B cell (primary cell): ENCODE results near the gene PAK6. TPM values are rescaled to one million over a fixed set of nuclear protein-coding genes. Genes with fewer than 3 reads are reported as not detected.

Experiments used
- ATAC-seq: fragments of 200-7000 bp; cut with Tn5 transposase; one replicate; pipeline ENCODE4 v1.10.0; 2021; ENCODE audit warnings: low read depth, mild to moderate bottlenecking, moderate number of reproducible peaks, moderate library complexity
- CTCF ChIA-PET: fragments of 350-600 bp; sonication (Branson Sonifier 250); formaldehyde crosslinking; loops from one replicate; lab custom pipeline; 2021; ENCODE audit warnings: antibody characterized with exemption, inconsistent platforms; lab: Charles Lee
- POLR2A ChIA-PET: fragments of 350-600 bp; sonication (Branson Sonifier 250); formaldehyde crosslinking; loops from one replicate; lab custom pipeline; 2021; ENCODE audit warnings: antibody characterized with exemption; lab: Charles Lee
- DNase-seq: peaks from one replicate; pipeline ENCODE4 v3.0.0; 2013
- H2AFZ ChIP-seq: 2 replicates; pipeline ENCODE4 v1.6.1; 2012; ENCODE audit warnings: mild to moderate bottlenecking, low read depth, low read length; ENCODE audit not compliant: insufficient read depth, poor library complexity, severe bottlenecking
- H3K27ac ChIP-seq, 2 donors: 1 replicate in 1 of 2; 2 replicates in 1 of 2; pipeline ENCODE4 v1.5.1; 2012 to 2013; ENCODE audit warnings: low read length in 2 of 2, mild to moderate bottlenecking in 2 of 2, moderate library complexity in 1 of 2
- H3K27me3 ChIP-seq, 4 experiments: fragments of 200-600 bp in 1 of 4; sonication (generic) in 1 of 4; replicated peaks in 1 of 4; 1 replicate in 2 of 4; 2 replicates in 2 of 4; pipeline versions ENCODE4 v1.6.1 to v1.7.0; 2013 to 2016; ENCODE audit warnings: low read length in 3 of 4, mild to moderate bottlenecking in 2 of 4, mixed read lengths in 1 of 4, moderate library complexity in 1 of 4; ENCODE audit not compliant: insufficient read depth in 4 of 4, control insufficient read depth in 3 of 4; ENCODE audit errors: control extremely low read depth in 1 of 4
- H3K36me3 ChIP-seq, 2 experiments: replicated peaks in 1 of 2; 1 replicate in 1 of 2; 2 replicates in 1 of 2; pipeline versions ENCODE4 v1.6.1 to v1.7.1; 2013; ENCODE audit warnings: low read length in 1 of 2; ENCODE audit not compliant: insufficient read depth in 2 of 2, control insufficient read depth in 1 of 2; ENCODE audit errors: control extremely low read depth in 1 of 2, extremely low read depth in 1 of 2
- H3K4me1 ChIP-seq, 2 donors: fragments of 200-600 bp in 1 of 2; sonication (generic) in 1 of 2; 1 replicate in 1 of 2; 2 replicates in 1 of 2; pipeline versions ENCODE4 v1.5.1 to v1.6.1; 2013 to 2017; ENCODE audit warnings: low read length in 2 of 2; ENCODE audit not compliant: control insufficient read depth in 2 of 2, insufficient read depth in 2 of 2
- H3K4me2 ChIP-seq: replicated peaks from 2 replicates; pipeline ENCODE3; 2012; ENCODE audit warnings: mild to moderate bottlenecking, low read depth, low read length; ENCODE audit not compliant: poor library complexity, severe bottlenecking
- H3K4me3 ChIP-seq, 5 experiments: fragments of 200-600 bp in 1 of 5; sonication (generic) in 1 of 5; 1 replicate in 3 of 5; 2 replicates in 2 of 5; pipeline versions ENCODE4 v1.5.1 to v1.7.0; 2011 to 2016; ENCODE audit warnings: low read length in 4 of 5, mild to moderate bottlenecking in 4 of 5, low read depth in 2 of 5, control low read depth in 1 of 5, moderate library complexity in 1 of 5; ENCODE audit not compliant: insufficient read depth in 1 of 5; ENCODE audit errors: control extremely low read depth in 1 of 5, extremely low read depth in 1 of 5
- H3K79me2 ChIP-seq: fragments of 200-600 bp; sonication (generic); one replicate; pipeline ENCODE4 v1.6.0; 2016; ENCODE audit warnings: low read length; ENCODE audit not compliant: control insufficient read depth, insufficient read depth
- H3K9ac ChIP-seq: fragments of 200-600 bp; sonication (generic); 2 replicates; pipeline ENCODE4 v1.6.1; 2017; ENCODE audit warnings: mild to moderate bottlenecking, low read length, moderate library complexity
- H3K9me3 ChIP-seq, 3 donors: one replicate each; pipeline versions ENCODE4 v1.6.1 to v1.7.1; 2013; ENCODE audit warnings: low read length in 2 of 3; ENCODE audit not compliant: control insufficient read depth in 2 of 3, insufficient read depth in 1 of 3; ENCODE audit errors: control extremely low read depth in 1 of 3
- H4K20me1 ChIP-seq: 2 replicates; pipeline ENCODE4 v1.6.0; 2012; ENCODE audit warnings: mild to moderate bottlenecking, low read length; ENCODE audit not compliant: insufficient read depth, control insufficient read depth, poor library complexity, severe bottlenecking
- H3K27ac Mint-ChIP-seq: one replicate; pipeline ENCODE4 v1.8.0; 2021; ENCODE audit warnings: mixed read lengths
- H3K27me3 Mint-ChIP-seq: one replicate; pipeline ENCODE4 v1.8.0; 2021; ENCODE audit warnings: mixed read lengths
- H3K4me1 Mint-ChIP-seq: one replicate; pipeline ENCODE4 v1.8.0; 2021; ENCODE audit warnings: mixed read lengths
- H3K4me3 Mint-ChIP-seq: one replicate; pipeline ENCODE4 v1.8.0; 2021; ENCODE audit warnings: mixed read lengths
- H3K9me3 Mint-ChIP-seq: one replicate; pipeline ENCODE4 v1.8.0; 2022; ENCODE audit warnings: mixed read lengths; ENCODE audit not compliant: insufficient read depth
- EZH2 ChIP-seq: IDR thresholded peaks from 2 replicates; pipeline ENCODE4 v1.6.1; 2012; ENCODE audit warnings: borderline replicate concordance, low read depth, mild to moderate bottlenecking, moderate library complexity, low read length; ENCODE audit not compliant: insufficient read depth, poor library complexity, severe bottlenecking
- WGBS: methylation state at CpG from one replicate; pipeline ENCODE4 v1.1.5; 2013; ENCODE audit warnings: missing lambda C conversion rate; ENCODE audit not compliant: insufficient coverage; 5-methylcytosine and 5-hydroxymethylcytosine counted together
- intact Hi-C: fragments of 100-400 bp; cut with micrococcal nuclease; formaldehyde crosslinking; loops from one replicate; pipeline ENCODE4 v1.10.0; 2022
- polyA plus RNA-seq: library from polyadenylated mRNA; depleted of rRNA; stranded (reverse); fragments of >200 nt; gene quantifications from 2 replicates; pipeline ENCODE4 v1.2.3, GENCODE V29; 2012
- total RNA-seq, 2 donors: library from RNA; stranded (reverse); fragments of 120-200 nt in 1 of 2; gene quantifications; 1 replicate in 1 of 2; 2 replicates in 1 of 2; pipeline versions ENCODE4 v1.2.3 to v1.2.4, GENCODE V29; 2013 to 2022
- TF ChIP-seq, protein P1 (sequence below): fragments of 200-600 bp; IDR thresholded peaks from one replicate; pipeline ENCODE4 v1.8.0; 2022; ENCODE audit warnings: antibody characterized with exemption, mild to moderate bottlenecking

Gene PAK6
- total and polyA plus RNA-seq, 2 donors (not counting 1 experiment from before 2014, with no cell fraction given): 0.45 to 1.2 TPM

DNA sequence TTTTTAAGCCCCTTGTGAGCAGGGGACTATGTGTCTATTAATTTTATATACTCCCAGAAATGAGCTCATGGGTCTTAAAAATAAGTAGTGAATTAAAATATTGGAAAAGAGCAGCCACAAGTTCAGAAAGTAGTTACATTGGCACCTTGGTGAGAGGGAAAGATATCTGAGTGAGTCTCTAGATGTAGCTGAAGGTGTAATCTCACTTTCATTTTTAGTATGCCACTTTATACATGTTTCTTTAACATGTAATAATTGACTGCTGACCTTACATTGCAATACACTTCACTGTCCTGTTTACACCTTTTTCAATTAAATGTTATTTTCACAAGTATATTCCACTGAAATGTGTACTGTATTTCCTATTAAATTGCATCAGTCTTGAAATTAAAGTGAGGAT lies 12.1 kb upstream of the PAK6 start:
- Histone ChIP-seq H3K79me2 (no peaks in the 10 kb centered on the region), H3K9me3 (no peaks in the 10 kb centered on the region), H3K27ac (no peak overlapping the region), H4K20me1 (no peaks in the 10 kb centered on the region), H3K4me1 (no peaks in the 10 kb centered on the region), H2AFZ (no peak overlapping the region), H3K4me2 (no peak overlapping the region), H3K4me3 (no peak overlapping the region), H3K9ac (no peak overlapping the region), H3K36me3 (no peaks in the 10 kb centered on the region), H3K27me3 (no peaks in the 10 kb centered on the region)
- no peak for TF ChIP-seq EZH2
- ChIA-PET POLR2A (no interaction called here), CTCF (interaction anchor here (1.0 to 3.6 kb wide), 7 partner anchors 9 to 183 kb away, joined by 3 to 24 read pairs (median 6); no protein-coding TSS in a partner anchor)
- H3K27ac Mint-ChIP-seq: no peak overlapping the region
- intact Hi-C loops: no loop called here
- H3K4me1 Mint-ChIP-seq: no peaks in the 10 kb centered on the region
- no peak overlapping the region for H3K4me3 Mint-ChIP-seq
- H3K27me3 Mint-ChIP-seq: no peaks in the 10 kb centered on the region
- H3K9me3 Mint-ChIP-seq: no peaks in the 10 kb centered on the region
- no peak for DNase-seq
- no peak for ATAC-seq

DNA sequence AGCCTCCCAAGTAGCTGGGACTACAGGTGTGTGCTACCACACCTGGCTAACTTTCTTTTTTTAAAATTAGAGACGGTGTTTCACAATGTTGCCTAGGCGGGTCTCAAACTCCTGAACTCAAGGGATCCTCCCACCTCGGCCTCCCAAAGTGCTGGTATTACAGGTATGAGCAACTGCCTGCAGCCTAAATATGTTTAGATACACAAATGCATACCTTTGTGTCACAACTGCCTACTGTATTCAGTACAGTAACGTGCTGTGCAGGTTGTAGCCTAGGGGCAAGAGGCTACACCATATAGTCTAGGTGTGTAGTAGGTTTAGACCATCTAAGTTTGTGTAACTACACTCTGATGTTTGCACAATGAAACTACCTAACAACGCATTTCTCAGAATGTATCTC lies 9.5 kb upstream of the PAK6 start:
- no peak for TF ChIP-seq EZH2
- TF ChIP-seq, protein P1, sequence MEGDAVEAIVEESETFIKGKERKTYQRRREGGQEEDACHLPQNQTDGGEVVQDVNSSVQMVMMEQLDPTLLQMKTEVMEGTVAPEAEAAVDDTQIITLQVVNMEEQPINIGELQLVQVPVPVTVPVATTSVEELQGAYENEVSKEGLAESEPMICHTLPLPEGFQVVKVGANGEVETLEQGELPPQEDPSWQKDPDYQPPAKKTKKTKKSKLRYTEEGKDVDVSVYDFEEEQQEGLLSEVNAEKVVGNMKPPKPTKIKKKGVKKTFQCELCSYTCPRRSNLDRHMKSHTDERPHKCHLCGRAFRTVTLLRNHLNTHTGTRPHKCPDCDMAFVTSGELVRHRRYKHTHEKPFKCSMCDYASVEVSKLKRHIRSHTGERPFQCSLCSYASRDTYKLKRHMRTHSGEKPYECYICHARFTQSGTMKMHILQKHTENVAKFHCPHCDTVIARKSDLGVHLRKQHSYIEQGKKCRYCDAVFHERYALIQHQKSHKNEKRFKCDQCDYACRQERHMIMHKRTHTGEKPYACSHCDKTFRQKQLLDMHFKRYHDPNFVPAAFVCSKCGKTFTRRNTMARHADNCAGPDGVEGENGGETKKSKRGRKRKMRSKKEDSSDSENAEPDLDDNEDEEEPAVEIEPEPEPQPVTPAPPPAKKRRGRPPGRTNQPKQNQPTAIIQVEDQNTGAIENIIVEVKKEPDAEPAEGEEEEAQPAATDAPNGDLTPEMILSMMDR: no peak
- H3K4me1 Mint-ChIP-seq: no peaks in the 10 kb centered on the region
- H3K27me3 Mint-ChIP-seq: no peaks in the 10 kb centered on the region
- H3K4me3 Mint-ChIP-seq: no peak overlapping the region
- no peak overlapping the region for H3K4me2 ChIP-seq
- no peaks in the 10 kb centered on the region for H3K27me3 ChIP-seq
- H3K4me3 ChIP-seq: no peak overlapping the region
- H4K20me1 ChIP-seq: no peaks in the 10 kb centered on the region
- ATAC-seq: no peak
- H3K9me3 Mint-ChIP-seq: no peaks in the 10 kb centered on the region
- no peaks in the 10 kb centered on the region for H3K9me3 ChIP-seq
- no peak overlapping the region for H2AFZ ChIP-seq
- no peak for DNase-seq
- ChIA-PET POLR2A (no interaction called here), CTCF (interaction anchor here (1.3 to 3.6 kb wide), 3 partner anchors 12 to 44 kb away, joined by 3 to 24 read pairs (median 8); no protein-coding TSS in a partner anchor)
- no peak overlapping the region for H3K27ac Mint-ChIP-seq
- no peaks in the 10 kb centered on the region for H3K36me3 ChIP-seq
- no peaks in the 10 kb centered on the region for H3K79me2 ChIP-seq
- H3K9ac ChIP-seq: no peak overlapping the region
- H3K27ac ChIP-seq: no peak overlapping the region
- intact Hi-C loops: no loop called here
- 100% methylated on average over 3 of the region's 5 CpGs for WGBS
- H3K4me1 ChIP-seq: no peaks in the 10 kb centered on the region
